GM21723 (cell line): Measurements from ENCODE around the gene SLX4IP.
"Not testable (repeated sequence)": the region's sequence is repeated elsewhere in the genome, so short reads cannot be mapped to it uniquely, and the experiment has no call there.

Experiments used
- ATAC-seq: cut with Tn5 transposase; IDR thresholded peaks from one replicate; pipeline ENCODE4 v1.9.1; 2021; ENCODE audit warnings: mild to moderate bottlenecking, moderate library complexity; ENCODE audit not compliant: unreplicated experiment

SLX4IP gene

DNA sequence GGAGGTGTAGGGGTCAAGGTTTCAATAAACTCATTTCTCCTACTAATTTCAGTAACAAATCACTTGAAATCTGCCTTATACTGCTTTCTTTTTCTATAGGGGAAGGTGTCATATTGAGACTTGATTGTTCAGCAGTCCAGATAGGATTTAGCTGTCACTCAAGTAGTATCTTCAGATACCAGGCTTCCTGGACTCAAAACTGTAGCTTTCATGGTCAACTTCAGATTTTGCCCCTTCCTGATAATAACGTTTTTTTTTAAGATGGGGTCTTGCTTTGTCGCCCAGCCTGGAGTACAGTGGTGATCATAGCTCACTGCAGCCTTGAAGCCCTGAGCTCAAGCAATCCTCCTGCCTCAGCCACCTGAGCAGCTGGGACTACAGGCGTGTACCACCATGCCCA, 160.9 kb downstream of the SLX4IP start:
- no peak for ATAC-seq

DNA sequence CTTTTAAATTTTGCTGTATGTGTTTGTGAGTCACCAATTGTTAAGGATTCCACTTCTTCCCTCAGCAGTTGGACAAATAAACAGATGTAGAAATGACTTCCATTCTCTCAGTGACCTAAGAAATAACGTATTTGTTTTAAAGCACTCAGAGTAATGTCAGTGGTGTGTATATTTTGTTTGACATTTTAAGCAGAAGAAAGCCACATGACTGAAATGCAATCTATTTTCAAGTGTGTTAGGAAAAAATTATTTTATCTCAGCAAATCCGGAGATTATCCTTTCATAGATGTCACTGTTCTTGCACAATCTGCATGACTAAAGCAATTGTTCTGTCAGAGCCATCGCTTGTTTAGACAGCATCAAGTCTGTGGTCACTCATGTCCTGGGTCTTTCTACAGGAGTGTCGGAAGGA, 161.6 kb downstream of the SLX4IP start:
- no peak for ATAC-seq

DNA sequence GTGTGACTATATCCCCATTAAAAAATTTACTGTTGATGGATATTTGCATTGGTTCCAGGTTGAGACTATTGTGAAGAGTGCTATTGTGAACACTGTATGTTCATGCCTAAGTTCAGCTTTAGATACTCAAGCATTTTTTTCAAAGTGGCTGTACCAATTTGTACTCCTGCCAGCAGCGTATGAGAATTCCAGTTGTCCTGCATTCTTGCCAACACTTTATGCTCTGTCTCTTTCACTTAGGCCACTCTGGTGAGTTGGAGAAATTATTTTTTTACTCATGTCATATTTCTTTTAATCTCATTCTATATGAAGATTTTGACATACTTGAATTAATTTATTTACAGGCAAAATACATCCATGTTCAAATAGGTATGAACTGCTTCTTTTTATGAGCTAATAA, 162.5 kb downstream of the SLX4IP start:
- no peak for ATAC-seq

DNA sequence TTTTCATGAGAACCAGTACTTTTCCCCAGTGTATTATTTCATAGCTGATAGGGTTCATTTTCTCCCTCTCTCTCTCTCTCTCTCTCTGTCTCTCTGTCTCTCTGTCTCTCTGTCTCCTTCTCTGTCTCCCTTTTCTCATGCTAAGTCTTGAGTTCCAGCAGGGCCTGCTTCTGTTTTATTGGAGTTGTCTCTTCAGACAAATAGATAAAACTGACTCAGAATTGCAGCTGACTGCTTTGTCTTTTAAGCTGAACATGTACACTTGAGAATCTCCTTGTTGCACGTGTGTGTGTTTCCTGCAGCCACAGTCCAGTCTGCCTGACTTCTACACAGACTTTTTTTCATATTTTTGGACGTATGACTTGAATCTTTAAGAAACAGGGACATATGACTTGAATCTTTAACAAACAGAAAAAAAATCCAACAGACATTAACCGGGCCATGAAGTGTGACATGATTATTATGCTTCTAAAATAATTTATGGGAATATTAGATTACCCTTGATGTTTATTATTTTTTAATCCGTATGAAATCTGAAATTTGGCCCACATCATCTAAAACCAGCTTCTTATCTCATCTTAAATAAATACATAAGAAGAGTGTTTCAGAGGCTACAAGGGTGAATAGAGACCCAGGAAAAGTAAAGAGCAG, 167.2 kb downstream of the SLX4IP start:
- no peak for ATAC-seq

DNA sequence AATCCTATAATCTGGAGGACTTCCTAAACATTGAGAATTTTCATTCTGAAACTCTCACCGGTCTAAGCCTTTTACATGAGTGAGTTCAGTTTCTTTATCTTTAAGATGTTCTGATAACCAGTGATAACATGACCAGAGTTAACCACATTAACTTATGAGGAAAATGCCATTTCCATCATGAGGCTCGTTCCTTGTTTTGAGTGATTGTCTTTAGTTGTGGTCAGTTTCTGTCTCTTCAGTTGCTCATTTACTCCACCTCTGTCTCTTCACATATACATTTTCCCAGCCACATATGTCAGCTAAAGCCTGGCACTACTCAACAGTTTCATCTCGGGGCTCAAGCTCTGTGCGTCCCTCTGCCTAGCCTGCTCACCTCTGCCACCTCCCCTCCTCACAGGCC, 168.3 kb downstream of the SLX4IP start:
- no peak for ATAC-seq

DNA sequence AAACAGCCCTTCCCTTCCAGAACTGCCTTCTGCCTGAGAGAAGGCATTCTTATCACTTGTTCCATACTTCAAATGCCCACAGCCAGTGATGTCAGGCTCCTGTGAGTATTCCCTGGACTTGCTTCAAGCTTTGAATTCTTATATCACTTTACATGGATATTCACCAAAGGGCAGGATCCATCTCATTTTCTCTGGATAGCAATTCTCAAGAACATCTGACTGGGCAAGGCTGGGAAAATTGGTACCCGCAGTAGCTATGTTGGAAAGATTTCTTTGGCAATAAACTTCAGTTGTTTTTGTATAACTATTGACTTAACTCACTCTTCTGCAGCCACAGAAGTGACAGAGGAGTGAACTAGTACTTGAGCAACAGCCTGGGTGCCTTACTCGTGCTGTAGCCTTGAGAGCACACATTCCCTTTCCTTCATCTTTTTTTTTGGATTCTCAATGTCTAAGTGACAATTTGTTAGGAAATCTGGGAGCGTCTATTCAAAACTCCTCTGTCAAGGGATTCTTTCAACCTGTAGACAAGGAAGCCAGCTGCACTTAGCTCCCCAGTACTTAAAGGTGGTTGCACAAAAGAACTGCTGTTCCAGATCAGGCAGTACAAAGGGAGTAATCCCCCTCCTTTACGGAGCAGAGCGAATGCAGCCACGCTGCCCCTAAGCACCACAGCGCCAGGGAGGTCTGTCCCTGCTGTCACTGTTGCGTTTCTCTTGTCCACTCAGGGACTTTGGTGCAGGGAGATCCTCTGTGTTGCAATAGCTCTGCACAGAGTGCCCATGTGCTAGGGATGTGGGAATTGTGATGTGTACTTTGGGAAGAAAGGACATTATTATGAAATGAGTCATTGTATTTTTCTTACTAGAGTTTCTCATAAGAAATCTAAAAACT, 169.1 kb downstream of the SLX4IP start:
- ATAC-seq, result no peak

DNA sequence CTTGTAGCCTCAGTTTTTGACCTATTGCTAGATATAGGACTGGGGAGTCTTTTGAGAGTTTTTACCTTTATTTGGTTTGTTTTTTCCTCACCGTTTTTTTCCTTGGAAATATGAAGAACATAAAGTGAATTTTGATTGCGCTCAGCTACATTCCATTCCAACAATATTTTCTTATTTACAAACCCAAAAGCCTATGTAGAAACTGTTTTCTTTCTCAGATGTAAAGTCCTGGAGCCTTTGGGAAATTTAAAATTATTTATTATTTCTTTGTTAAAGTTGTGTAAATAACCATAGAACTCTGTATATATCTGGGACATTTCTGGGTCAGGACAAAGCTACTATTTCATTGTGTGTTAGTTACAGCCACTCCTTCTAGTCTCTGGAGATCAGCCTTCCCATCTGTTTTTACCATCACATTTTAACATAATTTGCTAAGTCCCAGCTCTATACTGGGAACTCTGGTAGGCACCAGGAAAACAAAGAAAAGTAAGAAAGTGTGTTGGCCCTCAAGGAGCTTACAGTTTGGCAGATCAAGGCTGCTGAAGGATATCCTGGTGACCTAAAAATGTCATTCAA, 169.8 kb downstream of the SLX4IP start:
- ATAC-seq, result no peak

DNA sequence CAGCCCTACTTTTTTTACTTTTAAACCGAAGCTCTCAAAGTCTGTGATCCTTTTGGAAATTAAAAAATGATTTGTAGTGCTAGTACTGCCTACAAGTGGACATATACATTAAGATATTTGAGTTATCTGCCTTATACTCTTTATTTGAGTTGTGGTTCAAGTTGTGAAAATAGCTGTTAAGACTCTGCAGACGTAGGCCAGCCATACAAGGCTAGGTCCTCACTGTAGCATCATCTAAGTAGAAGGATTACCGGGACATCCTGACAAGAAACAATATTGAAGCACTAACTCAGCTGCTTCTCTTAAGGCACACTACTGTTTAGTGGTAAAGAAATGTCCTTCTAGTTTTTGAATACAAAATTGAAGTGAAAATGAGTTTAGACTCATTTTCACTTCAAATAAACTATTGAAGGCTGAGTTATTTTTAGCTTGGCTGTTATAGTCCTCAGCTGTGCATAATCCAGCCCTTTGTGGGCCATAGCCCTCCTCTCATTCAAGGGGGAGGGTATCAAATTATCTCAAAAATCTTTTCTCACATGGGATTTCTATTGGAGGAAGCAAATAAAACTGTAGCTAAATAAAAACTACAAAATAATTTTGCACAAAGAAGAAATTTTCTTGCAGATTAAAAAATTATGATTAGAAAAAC, 170.6 kb downstream of the SLX4IP start:
- no peak for ATAC-seq

DNA sequence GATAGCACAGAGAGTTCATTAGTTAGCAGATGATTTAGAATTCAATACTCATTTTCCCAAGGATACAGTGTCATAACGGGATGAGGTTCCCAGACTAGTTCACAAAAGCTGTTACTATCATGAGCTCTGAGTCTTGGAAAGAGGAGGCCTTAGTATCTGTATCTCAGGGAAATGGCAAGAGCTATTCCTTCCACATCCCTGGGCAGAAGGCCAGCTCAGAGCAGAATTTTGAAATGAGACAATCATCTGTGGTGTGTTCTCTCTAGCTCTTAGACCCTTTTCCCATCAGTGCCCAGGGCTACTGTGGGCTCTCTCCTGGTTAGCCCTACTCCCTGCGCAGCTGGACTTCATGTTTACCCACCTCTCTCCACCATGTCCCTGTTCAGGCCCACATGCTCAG, 174.2 kb downstream of the SLX4IP start:
- no peak for ATAC-seq

DNA sequence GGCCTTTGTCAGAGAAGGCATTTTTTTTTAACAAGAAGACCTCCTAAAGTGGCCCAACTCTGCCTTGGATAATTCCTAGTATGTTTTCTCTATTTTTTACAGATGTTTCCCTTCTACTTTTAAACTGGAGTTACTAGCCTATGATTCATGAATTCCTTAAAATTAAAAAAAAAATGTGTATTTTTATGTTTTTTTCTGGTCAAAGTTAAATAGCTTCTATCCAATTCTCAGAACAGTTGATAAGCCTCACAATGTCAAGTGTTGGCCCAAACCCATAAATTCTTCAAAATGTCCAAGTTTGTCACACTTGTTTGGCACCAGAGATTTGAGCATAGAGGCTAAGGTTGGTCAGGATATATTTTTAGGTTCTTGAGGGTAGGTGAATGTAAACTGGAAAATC, 174.7 kb downstream of the SLX4IP start:
- ATAC-seq, result no peak

DNA sequence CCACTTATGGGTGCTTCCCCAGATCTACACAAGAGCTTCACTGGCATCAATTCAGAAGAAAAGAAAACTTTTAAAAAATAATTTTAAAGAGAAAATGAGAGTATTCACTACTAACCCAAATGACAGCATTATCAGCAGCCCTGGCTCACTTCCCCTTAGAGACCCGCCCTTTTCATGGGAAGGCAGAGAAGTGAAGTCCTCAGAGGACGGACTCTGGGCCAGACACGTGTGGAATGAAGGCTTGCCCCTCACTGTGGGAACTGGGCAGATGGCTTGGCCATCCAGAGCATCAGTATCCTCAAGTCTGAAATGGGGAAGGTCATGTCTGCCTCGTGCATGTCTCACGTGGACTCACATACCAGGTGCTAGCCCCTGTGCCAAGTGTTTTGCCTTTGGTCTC, 175.1 kb downstream of the SLX4IP start:
- no peak for ATAC-seq

DNA sequence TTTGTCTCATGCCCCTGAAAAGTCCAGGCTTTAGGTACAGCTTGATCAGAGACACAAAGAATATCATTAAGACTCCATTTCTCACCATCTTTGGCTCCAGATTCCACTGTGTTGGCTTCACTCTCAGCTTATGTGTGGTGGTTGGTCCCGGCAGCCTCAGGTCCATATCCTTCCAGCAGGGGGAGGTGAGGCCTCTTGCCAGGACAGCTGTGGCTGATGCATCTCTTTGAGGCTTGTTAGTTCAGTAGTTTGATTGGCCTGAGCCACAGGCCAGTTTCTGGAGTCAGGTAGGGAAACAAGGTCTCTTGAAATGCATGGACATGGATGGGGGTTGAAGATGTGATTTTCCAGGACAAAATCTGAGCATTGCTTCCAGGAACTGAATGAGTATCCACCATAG, 176.3 kb downstream of the SLX4IP start:
- peak; percentile 87 for ATAC-seq

DNA sequence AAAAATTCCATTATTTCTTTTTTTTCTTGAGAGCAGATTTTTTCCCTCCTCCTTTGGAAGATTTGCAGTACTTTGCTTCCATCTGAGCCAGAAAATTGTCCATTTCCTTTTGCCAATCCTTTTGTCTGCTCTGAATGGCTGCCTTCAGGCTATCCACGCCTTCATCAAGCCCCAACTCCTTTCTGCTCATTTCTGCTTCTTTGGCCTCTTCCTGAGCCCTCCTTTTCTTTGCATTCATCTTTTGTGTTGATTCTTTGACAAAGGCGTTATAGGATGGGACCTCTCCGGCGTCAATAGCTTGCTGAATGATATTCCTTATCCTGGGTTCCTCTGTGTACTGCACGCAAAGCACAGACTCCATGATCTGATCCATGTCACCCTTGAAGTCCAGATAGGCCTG, 178.3 kb downstream of the SLX4IP start:
- not testable (repeated sequence) for ATAC-seq

DNA sequence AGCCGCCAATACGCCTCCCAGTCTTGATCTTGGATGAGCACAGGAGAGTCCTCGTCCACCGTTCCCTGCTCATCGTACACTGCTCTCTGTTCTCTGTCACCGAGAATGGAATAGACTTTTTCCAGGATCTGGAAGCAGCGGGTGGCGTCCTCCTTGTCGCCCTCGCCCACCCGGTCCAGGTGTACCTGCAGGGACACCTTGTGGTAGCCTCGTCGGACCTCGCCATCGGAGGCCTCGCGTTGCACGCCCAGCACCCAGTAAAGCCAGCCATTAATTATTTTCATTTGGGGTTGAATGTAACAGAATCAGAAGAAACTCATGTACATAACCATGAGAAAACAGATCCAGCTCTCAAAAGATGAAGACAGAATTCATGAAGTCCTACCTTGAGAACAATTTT, 178.8 kb downstream of the SLX4IP start:
- no peak for ATAC-seq

DNA sequence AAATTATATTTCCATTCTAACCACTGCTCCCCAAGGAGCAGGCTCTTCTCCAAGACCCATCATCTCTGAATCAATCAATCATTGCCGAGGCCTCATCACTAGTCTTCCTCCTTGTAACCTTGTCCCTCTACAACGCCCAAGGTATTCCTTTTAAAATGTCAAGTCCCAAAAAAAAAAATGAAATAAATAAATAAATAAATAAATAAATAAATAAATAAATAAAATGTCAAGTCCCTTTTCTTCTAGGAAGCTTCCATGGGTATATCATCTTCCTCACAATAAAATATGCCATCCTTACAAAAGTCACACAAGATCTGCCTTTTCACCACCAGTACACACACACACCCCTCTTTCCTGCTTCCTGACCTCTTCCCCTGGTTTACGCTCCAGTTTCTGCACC, 181.1 kb downstream of the SLX4IP start:
- ATAC-seq, result no peak

DNA sequence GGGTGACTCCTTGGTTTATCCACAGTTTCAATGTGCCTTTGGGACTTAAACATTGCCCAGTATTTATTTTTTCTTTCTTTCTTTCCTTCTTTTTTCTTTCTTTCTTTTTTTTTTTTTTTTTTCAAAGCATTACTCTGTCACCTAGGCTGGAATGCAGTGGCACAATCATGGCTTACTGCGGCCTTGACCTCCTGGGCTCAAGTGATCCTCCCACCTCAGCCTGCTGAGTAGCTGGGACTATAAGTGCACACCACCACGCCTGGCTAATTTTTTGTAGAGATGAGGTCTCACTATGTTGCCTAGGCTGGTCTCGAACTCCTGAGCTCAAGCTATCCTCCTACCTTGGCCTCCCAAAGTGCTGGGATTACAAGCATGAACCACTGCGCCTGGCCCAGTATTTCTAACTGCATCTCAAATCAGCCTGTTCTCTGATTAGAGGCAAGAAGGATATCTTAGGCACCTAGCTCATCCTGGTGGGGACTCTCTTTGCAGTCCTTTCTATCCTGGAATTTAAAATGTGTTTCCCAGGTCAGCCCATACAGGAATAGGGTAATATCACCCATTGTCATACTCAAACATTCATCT, 182.5 kb downstream of the SLX4IP start:
- not testable (repeated sequence) for ATAC-seq

DNA sequence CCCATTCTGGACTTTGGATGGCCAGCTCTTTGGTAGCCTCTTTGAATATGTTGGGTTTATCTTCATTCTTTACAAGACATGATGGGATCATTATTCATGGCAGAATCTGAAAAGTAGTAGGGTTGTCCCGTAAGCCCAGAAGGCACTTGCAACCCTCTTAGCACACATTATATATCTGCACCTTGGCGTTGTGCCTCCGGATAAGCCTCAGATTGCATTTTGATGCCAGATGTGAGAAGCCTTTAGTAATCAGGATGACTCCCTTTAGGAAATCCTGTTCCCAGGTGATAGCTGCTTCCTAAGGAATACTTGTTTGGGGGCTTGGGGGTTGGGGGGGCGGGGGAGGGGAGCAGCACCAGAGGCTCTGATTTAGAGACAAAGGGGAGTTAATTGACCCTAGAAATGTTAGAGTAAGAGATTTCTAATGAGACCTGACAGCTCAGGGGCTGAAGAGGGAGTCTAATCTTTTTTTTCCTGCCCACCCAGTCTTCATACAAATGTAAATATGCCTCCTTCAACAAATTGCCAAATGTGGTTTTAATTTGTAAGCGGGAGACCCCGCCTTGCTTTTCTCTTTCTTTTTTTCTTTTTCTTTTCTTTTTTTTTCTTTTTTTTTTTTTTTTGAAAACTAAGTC, 183.6 kb downstream of the SLX4IP start:
- ATAC-seq, result no peak

DNA sequence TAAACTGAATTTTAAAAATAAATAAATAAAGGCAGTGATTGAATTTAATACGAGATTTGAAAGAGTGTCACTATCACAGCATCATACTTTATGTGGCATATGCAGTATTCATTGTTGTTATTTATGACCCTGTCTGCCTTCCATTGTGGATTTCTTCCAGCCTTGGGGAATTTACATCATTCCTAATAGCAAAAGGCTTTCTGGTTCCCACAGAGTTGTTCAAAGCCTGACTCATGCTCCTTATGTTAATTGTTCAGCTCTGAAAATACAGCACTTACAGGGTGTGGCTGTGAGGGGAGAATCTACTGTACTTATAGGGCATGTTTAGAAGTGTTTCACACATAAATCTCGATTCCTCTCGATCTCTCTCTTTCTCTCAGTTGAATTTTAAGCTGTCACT, 184.3 kb downstream of the SLX4IP start:
- ATAC-seq, result no peak

DNA sequence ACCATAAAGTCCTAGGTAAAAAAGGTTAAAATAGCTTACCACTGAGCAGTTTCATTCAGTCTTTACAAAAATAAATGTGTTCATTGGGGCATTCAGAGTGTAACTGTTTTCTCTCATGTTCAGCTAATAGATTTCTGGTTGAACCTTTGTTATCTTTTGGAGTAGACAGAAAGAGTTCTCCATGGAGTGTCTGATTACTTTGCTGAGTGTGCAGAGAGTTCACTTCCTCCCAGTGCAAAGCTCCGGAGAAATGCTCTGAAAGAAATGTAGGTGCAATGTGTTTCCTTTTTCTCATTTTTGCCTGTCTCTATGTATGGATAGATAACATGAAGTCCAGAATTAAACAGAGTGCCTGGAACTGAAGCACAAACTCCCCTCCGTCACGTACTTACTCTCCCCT, 186.0 kb downstream of the SLX4IP start:
- ATAC-seq, result no peak

DNA sequence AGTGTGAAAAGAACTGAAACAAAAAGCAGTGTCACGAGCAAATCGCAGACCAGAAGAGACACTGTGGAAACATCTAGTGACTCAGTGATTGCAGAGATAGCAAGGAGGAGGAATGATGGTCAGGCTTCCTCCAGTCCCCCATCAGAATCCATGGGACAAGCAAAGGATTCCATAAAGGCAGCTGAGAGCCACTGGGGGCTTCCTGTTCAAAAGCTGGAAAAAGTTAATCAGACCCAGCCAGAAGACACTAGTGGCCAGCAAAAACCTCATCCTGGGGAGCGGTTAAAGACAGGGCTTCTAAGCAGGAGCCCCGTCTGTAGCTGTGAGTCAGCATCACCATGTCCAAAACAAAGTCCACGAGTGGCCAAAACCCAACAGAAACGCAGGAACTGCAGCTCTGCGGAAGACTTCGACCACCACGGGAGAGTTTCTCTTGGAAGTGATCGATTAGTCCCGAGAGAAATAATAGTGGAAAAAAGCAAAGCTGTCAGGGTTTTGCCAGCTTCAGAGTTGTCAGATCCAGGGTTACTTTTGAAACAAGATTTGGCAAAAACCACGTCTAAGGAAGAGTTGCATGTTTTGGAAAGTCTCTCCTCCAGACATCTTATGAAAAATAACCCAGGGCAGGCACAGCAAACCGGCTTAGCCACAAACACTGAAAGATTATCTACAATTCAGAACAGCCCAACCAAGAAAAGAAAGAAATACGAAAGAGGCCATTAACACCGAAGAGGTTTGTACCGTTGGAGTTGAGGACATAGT, 187.7 kb downstream of the SLX4IP start:
- ATAC-seq, result no peak
